HG03139 (cell line): ENCODE data around the gene ANKRD22.
A peak's percentile ranks its signal among the peaks of the same experiment; 100 is the strongest.
"Not testable (repeated sequence)": the region's sequence is repeated elsewhere in the genome, so short reads cannot be mapped to it uniquely, and the experiment has no call there.

Experiments used
- ATAC-seq: cut with Tn5 transposase; IDR thresholded peaks from one replicate; pipeline ENCODE4 v1.9.1; 2021; ENCODE audit not compliant: unreplicated experiment

ANKRD22 gene

GRCh38 chr10:88838766-88839350, 12.8 kb downstream of the ANKRD22 start:
- ATAC-seq, result no peak

- not testable (repeated sequence) for ATAC-seq
Measured at GRCh38 chr10:88837632-88838031, 14.0 kb downstream of the ANKRD22 start.

GRCh38 chr10:88835910-88836221, 15.8 kb downstream of the ANKRD22 start:
- no peak for ATAC-seq

- ATAC-seq, result peak; percentile 59
Measured at GRCh38 chr10:88835096-88835909, 16.3 kb downstream of the ANKRD22 start.

GRCh38 chr10:88833723-88834122, 17.9 kb downstream of the ANKRD22 start:
- no peak for ATAC-seq

GRCh38 chr10:88833156-88833555, 18.5 kb downstream of the ANKRD22 start:
- no peak for ATAC-seq

- ATAC-seq, result no peak
Measured at GRCh38 chr10:88832376-88832775, 19.3 kb downstream of the ANKRD22 start.

- no peak for ATAC-seq
Measured at GRCh38 chr10:88831709-88832108, 19.9 kb downstream of the ANKRD22 start.

GRCh38 chr10:88830643-88831268, 20.9 kb downstream of the ANKRD22 start:
- ATAC-seq, result no peak

- ATAC-seq, result no peak
Measured at GRCh38 chr10:88828310-88828709, 23.3 kb downstream of the ANKRD22 start.

GRCh38 chr10:88827671-88828070, 24.0 kb downstream of the ANKRD22 start:
- no peak for ATAC-seq

- ATAC-seq, result no peak
Measured at GRCh38 chr10:88826388-88826787, 25.3 kb downstream of the ANKRD22 start.

GRCh38 chr10:88820748-88821401, 30.8 kb downstream of the ANKRD22 start:
- no peak for ATAC-seq

- no peak for ATAC-seq
Measured at GRCh38 chr10:88819290-88819689, 32.4 kb downstream of the ANKRD22 start.

- ATAC-seq, result no peak
Measured at GRCh38 chr10:88813200-88813599, 38.4 kb downstream of the ANKRD22 start.

GRCh38 chr10:88810196-88810961, 41.3 kb downstream of the ANKRD22 start:
- no peak for ATAC-seq

- ATAC-seq, result no peak
Measured at GRCh38 chr10:88809621-88810020, 42.0 kb downstream of the ANKRD22 start.

GRCh38 chr10:88805924-88806323, 45.7 kb downstream of the ANKRD22 start:
- no peak for ATAC-seq

GRCh38 chr10:88805361-88805760, 46.3 kb downstream of the ANKRD22 start:
- ATAC-seq, result no peak

GRCh38 chr10:88804083-88804812, 47.4 kb downstream of the ANKRD22 start:
- ATAC-seq, result no peak
